HG02884 (cell line): ENCODE measurements around the gene NAPB.

Source experiments
- ATAC-seq: cut with Tn5 transposase; IDR thresholded peaks from one replicate; pipeline ENCODE4 v1.9.1; 2021; ENCODE audit warnings: mild to moderate bottlenecking, moderate library complexity; ENCODE audit not compliant: unreplicated experiment

Gene NAPB

DNA sequence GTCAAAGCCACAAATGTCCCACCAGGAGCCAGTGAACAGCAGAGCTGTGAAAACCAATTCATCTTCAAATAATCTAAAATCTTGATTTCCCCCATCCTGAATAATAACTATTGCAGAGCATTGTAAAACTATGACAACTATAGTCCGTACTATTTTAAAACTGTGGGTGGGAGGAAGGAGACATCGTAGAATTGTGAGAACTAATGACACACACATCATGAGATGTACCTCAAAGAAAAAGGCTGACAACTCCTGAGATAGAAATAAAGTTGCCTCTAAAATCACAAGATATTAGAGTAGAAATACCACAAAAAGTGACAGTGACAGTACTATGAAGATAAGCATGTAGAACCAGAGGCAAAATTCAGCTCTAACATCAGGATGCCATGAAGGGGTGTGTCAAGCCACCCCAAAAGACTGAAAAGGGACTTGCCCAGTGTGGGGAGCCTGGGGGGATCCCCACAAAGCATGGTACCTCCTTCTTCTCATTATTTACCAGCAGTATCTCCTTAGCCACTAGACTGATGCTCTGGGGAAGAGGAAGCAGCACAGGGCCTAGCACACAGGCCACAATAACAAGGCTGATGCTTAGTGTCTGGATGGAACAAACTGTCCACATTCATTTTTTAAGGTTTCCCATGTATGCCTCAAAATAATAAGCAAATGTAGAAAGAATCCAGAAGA lies 13.4 kb downstream of the NAPB start:
- ATAC-seq = peak; percentile 85

DNA sequence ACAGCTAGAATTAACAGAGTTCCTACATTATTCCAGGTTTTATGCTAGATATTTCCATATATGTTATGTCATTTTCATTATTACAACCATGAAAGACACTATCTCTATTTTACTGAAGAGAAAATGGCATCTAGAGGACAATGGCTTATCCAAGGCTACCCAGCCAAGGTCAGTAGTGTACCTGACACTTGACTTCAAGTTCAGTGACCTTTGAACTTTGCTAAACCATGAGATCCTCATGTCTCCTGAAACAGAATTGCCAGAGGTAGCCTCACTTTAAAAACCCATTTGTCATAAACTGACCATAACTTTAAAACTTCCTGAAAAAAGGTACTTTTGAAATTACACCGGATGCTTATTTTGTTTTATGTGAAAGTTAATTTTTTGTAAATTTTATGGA lies 14.4 kb downstream of the NAPB start:
- ATAC-seq = no peak

DNA sequence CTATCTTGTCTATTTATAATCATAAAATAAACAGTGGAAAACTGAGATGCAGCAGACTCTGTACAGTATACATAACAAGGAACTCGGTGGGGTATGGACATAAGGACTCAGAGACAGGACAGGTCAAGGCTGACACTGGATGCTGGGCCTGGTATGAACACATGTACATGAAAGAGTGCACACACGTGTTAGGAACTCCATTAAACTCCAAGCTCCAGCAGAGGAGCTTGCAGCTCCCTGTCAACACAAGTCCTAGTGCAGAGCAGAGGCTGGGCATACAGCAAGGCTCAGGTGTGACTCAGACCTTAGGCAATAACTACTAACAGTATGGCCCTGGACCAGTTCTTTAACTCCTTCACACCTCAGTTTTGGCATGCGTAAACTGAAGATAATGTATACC lies 17.1 kb downstream of the NAPB start:
- ATAC-seq = no peak

DNA sequence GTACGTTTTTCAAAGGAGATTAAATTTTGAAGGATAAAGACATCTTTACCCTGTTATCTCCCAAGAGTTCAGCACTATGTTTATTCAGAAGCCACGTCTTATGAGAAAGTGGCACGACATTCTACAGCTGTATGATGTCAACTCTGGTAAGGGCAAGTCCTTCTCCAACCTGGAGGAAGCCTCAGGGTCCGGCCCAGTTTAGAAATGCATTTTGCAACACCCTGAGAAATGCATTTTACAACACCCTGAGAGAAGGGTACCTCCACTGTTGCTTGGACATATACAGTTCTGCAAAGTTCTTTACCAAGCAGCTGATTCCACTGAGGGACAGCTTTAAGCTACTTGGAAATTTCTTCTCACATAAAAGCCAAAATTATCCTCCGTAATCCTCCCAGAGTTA lies 17.5 kb downstream of the NAPB start:
- ATAC-seq = no peak

DNA sequence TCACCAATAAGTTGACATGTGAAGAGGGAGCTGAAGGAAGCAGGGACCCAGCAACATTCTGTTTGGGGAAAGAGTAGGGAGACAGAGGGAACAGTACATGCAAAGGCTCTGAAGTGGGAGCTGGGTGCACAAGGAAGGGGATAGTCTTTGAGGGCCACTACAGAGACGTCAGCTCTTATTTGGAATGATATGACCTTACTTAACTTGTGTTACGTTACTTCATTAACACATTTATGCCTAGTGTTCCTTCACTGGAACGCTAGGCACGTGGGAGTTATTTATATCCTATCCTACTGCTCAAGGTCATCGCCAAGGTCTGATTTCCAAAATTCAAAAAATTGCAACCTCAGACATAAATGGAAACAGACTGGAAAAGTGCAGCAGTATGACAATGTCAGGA lies 20.2 kb downstream of the NAPB start:
- ATAC-seq = no peak

DNA sequence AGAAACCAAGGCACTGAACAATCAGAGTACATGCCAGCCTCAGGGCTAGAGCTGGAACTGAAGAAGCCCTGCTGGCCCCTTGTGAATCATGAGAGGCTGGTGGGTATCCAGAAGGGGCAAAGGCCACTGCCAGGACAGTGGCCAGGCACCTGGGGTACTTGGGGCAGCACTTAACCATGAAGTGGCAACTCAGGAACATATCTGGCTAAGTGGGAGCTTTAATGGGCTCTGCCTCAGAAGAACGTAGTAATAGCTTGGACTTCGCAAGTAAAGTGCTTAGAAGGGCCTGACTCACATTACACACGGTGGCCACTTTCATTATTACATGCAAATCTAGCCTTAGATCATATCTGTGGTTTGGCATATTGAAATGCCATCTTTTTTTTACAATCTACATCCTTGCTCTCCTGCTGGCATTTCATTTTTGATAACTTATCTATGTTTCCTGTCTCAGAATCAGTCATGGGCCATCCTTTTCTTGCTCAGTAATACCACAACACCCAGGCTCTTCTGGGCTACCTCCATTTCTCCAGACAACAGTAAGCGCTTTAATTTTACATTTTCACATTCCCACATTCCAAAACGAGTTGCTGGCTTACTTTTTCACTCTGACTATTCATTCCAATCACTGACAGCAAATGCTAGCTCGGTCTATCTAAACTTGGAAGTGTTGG lies 21.6 kb downstream of the NAPB start:
- peak; percentile 75 for ATAC-seq

DNA sequence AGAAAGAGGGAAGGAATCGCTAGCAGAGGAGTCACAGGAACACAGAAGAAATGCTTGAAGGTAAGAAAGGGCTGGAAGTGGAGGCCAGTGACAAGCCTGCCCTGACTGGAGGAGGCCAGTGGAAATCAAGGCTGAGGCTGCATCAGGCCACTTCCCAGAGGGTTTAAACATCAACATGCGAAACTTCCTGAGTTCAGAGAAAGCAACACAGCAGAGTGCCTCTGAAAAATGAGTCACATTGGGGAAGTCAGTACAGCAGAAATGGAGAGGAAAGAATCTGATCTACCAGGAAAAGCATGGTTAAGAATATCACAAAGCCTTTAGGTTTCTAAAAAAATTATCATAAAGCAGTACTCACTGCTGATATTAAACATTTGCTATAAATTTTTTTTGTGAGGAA lies 23.3 kb downstream of the NAPB start:
- ATAC-seq = no peak

DNA sequence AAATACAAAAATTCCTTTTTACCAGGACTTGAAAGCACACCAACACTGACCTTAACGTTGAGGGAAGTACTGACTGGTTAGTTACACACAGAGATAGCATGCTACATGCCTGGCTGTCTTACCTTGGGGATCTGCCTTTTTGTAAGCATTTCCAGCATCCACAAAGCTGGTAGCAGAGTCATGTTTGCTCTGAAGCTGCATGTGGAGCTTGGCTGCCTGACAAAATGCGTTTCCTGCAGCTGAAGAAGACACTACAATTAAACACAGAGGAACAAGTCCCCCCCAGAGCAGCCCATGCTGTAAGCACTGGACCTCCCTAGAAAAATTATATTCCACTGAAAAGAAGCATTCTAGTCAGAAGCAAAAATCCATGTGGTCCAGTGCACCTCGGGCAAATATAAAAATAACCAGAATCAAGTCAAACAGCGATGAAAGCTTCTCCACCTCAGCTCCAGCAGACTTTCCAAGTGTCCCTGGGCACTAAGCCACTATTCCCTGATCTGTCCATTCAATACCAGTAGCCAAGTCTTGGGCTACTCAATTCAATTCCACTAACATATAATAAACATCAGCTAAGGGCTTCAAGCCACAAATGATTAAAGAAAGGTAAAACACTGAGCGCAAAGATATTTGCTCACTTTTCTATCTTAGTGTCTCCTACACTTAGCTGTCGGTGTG lies 24.2 kb downstream of the NAPB start:
- ATAC-seq = no peak

DNA sequence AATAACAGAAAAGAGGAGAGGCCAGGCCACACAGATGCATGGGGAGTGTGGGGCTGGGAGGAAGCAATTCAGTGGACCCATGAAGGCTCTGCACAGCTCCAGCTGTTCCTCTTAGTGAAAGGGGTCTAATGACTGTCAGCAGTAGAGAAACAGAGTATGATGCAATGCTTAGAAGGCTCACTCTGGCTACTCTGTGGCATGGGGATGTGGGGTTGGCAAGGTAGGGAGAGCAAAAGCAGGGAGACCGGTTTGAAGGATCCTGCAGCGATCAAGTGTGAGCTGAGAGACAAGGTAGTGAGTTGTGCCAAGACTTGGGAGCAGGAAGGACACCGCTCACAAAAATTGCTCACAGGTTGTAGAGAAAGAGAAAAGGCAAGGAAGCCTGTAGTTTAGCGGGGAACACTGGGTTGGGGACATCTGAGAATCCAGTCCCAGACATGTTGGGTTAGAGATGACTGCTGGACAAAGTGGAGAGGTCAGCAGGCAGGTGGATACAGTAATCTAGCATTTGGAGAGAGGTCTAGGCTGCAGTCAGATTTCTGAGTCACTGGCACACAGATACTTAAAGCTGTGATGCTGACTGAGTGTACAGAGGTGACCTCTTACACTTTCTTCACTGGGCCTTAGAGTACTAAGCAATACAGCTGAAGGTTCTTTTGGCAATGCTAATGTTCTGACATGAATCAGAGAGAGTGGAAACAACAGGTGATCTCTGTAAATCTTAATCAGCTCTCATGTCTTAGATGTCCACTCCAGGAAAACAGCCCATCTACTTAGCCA lies 27.1 kb downstream of the NAPB start:
- ATAC-seq = no peak

DNA sequence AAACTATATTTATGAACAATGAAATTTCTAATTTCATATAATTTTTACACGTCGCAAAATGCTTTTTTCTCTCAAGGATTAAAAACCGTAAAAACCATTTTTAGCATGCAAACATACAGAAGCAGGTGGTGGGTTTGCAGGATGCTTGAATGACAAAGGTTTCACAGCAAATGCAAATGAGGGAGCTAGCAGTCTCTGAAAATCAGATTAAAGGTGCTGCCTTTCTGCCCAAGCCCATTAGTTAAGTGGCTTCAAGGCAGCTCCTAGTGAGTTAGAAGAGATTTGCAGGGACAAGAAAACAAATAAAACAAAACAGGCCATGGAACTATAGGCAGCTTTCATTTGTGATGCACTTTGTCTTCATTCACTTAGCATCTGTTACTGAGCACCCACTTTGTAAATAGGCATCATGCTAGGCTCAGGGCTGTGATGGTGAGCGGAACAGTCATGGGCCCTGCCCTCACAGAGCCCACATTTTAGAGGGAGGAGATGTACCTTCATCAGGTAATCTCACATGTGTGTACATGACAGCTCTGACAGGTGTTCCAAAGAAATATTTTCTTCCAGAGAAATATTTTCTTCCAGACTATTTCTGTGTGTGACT lies 29.5 kb downstream of the NAPB start:
- no peak for ATAC-seq

DNA sequence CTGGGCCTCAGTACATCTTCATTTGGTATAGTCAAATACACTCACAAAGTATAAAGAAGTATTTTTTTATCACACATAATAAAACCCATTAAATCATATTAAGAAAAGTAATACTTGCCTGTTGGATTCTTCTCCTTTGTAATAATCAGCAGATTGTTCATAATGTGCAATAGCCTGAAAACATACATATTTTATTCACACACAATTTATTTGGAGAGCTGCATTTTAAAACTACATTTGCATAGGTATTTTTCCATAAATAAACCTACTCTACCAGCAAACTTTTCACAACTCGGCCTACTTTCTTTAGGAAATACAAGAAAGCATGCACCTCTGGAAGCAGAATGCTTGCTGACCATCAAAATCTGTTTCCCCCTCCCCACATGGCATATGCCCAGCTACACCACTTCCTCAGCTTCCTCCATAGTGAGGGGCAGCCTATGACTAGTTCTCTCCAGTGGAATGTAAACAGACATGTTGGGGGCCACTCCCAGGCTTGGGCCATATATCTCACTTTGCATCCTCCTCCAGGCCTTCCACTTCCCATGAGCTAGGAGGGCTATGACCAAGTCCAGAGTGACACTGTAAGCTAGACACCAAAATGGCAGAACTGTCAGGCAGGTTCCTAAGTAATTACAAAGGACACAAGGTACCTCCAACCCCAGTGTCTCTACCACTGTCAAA lies 31.1 kb downstream of the NAPB start:
- no peak for ATAC-seq

DNA sequence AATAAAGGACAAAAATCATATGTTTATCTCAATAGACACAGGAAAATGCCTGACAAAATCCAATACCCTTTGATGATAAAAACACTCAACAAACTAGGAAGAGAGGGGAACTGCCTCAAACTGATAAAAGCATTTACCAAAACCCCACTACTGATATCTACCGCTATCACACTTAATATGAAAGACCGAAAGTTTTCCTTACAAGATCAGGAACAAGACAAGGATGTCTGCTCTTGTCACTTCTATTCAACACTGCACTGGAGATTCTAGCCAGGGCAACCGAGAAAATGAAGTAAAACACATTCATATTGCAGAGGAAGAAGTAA lies 34.2 kb downstream of the NAPB start:
- no peak for ATAC-seq

DNA sequence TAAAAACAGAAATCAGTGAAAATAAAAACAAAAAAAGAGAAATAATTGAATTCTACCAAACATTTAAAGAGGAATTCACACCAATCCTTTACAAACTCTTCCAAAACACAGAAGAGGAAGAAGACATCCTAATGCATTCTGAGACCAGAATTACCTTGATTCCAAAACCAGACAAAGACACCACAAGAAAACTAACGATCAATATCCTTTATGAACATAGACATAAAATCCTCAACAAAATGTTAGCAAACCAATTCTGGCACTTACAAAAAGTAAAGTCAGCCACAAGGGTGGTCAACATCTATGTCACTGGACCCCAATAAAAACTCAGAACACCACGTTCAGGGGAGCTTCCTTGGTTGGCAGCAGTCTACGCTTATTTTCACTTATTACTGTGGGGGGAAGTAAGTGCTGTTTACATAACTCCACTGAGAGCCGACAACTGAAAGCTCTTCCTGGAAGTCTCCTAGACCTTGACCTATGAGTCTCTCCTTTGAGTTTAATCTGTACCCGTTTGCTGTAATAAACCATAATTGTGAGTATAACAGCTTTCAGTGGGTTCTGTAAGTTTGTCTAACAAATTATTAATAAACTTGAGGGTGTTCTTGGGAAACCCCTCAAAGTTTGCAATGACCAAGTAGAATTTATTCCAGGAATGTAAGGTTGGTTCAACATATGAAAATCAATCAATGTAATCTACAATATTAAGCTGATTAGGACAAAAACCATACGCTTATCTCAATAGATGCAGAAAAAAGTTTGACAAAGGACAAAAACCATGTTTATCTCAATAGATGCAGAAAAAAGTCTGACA lies 34.8 kb downstream of the NAPB start:
- no peak for ATAC-seq

DNA sequence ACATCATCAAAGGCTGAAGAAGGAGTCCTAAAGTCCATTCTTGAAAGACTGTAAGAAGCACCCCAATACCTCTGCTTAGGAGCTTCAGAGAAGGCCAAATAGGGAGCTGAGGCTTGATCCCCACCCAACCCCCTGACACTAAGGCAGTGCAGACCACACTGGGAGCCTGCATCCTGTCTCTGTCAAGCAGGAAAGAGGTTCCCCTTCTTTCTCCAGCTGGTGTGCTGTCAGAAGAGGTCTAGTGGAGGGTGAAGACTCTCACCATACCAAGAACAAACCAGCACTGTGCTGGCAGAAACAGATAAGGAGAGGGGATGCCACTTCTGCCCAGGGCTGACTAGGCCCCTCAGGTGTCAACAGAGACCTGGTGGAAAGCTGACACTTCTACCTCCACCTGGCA lies 39.4 kb downstream of the NAPB start:
- ATAC-seq = no peak

DNA sequence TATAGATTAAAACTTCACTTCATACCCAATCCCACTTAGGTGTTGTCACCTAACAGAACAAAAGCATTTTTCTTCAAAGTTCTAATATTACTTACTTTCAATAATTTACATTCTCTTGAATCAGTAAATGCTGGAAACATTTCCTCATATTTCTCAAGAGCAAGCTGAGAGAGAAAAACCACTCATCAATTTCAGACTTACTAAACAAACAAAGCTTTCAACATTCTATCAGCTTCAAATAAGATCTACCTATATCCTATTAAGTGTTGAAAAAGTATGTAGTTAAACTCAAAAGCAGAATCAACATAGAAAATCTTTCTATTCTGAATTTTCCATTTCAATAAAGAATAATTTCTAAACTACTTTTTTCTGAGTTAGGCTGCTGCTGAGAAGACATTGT lies 41.5 kb downstream of the NAPB start:
- ATAC-seq = no peak

DNA sequence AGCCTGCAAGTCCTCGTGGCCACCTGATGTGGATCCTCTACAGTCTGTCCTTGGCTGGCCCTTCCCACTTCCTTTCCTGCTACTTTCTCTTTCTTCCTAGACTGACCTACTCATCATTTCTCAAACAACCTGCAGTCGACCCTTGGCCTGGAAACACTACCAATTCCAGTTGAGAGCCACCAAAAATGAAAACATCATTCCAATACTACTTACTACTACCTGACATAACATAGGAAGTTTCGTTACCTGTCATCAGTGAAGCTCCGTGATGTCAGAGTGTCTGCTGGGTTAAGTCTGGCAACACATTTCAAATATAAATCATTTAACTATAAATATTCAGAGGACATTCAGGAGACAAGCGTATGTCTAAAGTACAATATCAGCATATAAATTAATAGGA lies 45.5 kb downstream of the NAPB start:
- ATAC-seq = no peak

DNA sequence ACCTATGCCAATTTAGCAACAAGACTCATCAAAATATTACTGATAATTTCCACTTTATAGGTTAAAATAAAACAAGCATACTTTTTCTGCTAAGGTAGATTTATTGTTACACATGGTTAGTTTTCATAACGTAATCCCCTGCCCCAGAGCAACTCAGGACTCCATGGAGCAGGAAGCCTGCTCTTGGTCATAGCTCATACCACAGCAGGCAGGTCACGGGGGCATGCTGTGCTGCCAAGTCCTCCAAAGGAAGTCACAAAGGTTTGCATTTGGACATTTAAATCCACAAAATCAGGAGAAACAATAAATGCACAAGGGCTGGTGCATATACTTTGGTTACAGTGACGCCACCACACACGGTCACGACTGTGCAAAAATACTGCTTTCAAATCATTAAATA lies 46.8 kb downstream of the NAPB start:
- ATAC-seq = no peak

DNA sequence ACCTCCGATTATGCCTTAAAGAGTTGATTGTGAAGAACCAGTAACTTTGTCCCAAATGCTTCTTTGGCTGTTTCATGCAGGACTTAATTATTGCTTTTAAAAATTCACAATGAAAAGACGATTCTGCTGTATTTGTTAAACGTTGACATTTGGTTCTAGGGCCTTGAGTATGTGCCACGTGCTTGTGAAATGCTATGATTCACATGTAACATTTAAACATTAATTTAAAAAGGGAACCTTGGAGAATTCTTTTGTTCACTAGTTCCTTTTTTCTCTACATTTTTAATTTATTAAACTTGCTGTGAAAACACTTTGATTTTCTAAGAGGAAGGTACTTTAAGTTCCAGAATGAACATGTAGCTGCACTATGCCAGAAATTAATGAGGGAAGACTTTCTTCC lies 49.8 kb downstream of the NAPB start:
- ATAC-seq = no peak

DNA sequence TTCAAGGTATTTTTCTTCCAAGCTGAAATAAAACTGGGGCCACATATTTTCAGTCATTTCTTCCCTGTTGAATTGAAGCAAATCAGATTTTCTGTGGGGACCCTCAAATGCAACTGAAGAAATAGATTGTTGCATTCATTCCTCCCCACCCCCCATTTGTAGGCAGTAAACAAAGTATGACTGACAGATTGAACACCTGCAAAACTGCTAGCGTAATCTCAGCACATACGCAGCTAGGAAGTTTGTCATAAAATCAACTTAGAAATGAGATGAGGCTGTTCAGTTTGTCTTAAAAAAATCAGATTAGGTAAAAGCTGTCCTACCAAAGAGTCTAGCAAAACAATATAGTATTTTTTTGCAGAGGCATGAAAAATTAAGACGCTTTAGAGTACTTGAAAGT lies 50.4 kb downstream of the NAPB start:
- no peak for ATAC-seq

DNA sequence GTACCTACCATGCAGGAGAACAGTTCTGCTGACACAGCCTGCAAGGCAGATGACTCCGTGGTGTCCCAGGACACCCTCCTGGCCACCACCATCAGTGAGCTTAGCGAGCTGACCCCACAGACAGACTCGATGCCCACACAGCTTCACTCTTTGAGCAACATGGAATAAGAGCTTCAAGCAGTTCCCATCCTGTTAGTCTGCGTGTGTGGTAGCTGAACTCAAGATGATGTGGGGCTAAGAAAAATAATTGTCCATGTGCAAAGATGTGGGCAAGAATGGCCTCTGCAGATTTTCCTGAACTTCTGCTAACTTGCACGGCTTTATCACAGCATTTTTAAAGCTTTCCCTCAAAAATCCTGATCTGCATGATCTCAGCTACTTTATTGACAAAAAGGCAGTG lies 51.0 kb downstream of the NAPB start:
- ATAC-seq = no peak
